ENCODE data around the gene SLAMF8.
A peak's percentile ranks its signal among the peaks of the same experiment; 100 is the strongest.

Gene SLAMF8

DNA sequence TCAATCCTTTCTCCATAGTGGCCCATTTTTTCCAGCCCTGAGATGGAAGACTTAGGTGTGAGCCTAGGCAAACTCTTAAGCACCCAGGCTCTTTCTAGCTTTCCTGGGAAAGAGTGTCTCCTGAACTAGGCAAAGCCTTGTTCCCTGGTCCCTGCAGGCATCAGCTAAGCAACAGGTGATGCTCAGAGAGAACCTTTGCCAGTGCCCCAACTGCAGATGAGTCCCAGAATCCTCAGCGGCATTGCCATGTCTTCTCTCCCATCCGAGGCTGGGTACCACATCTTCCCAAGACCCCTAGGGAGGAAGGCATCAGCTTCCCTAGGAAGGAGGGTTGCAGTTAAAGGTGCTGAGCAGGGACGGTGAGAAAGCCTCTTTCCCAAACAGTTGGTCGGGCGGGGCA lies 44.0 kb downstream of the SLAMF8 start:
- no peak for DNase-seq (ENCODE audit: low spot score)

DNA sequence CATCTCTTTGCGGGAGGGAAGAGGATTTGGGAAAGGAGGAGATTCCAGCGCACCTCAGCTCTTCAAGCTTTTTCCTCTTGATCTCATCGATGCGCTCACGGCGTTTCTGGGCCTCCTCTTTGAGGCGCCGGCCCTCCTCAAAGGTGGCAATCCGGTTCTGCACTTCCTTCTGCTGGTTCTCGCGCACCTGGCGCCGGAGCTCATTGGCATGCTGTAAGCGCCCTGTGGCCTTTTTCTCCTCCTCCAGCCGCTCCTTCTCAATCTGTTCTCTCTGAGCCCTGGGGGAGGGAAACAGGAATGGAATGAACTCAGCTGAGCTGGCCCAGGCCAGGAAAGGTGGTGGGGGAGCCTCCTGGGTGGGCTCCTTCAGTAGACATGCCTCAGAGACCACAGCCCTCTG lies 46.2 kb downstream of the SLAMF8 start:
- DNase-seq (ENCODE audit: low spot score): no peak

DNA sequence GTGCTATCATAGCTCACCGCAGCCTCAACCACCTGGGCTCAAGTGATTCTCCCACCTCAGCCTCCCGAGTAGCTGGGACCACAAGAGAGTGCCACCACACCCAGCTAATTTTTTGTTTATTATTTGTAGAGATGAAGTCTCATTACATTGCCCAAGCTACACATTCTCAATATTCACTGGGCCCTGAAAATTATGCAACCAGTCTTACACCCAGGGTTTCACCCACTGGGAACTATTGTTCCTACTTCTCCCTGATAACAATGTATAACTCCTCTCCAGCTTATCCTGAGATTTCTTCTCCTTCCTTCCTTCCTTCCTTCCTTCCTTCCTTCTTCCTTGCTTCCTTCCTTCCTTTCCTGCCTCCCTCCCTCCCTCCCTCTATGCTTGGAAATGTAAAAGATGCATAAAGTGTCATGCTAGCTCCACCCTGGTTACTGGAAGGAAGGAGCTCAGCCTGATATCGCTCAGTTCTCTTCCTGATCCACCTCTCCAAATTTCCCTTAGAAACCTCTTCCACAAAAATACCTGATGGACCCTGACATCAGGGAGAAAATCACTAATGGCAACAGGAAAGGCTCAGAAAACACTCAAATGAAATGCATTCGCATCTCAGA lies 47.0 kb downstream of the SLAMF8 start:
- no peak for DNase-seq (ENCODE audit: low spot score)

DNA sequence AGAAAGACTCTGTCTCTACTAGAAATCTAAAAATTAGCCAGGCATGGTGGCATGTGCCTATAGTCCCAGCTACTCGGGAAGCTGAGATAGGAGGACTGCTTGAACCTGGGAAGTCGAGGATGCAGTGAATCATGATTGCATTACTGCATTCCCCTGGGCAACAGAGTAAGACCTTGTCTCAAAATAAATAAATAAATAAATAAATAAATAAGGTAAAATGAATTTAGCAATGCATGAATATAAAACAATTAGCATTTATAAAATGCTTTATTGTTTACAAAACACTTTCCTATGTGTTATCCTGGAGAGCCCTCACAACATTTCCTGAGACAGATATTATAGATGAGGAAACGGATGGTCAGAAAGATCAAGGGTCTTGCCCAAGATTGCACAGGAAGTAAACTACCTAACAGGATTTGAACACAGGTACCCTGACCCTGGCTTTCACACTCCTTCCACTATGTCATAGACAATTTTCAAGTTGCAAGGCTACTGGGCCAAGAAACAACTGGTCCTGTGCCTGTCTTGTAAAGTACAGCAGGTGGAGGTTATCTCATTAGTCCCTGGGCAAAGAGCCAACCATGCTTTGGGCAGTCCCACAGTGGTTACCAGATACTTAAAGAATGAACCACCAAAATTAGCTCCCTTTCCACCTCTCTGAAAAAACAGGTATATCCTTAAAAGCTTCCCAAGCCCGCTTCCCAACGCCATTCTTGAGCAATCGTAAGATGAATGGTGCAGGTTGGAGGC lies 51.2 kb downstream of the SLAMF8 start:
- DNase-seq (ENCODE audit: low spot score): no peak

DNA sequence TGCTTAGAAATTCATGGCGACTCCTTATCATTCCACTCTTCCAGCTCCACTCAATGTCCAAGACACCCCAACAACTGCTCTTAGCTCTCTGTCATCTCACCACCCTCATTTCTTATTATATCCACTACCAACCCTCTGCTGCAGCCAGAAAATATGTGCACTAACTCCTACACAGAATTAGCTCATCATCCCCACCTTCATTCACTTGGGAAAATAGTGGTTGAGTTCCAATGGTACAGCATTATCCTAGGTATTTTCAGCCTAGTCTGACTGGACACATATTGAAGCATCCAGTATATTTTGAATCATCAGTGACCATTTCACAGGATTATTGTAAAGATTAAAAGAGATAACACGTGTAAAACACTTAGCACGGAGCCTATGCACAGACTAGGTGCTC lies 52.5 kb downstream of the SLAMF8 start:
- DNase-seq (ENCODE audit: low spot score): no peak

DNA sequence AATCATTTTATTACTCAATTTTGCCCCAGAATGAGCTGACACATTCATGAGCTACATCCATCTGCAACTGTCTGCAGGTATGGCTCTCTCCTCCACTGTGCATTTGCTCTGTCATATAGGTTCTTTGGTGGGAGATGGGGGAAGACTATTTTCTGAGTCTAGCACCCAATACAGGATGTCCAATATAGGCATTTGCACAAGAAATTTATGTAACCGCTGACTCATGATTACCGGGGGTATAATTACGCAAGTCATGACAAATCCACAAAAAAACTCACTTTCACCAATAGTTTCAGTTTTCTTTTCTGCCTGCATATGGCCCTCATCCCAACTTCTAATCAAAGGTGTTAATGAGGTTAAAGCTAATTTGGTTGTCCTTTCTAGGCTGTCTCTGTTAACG lies 53.3 kb downstream of the SLAMF8 start:
- no peak for DNase-seq (ENCODE audit: low spot score)

DNA sequence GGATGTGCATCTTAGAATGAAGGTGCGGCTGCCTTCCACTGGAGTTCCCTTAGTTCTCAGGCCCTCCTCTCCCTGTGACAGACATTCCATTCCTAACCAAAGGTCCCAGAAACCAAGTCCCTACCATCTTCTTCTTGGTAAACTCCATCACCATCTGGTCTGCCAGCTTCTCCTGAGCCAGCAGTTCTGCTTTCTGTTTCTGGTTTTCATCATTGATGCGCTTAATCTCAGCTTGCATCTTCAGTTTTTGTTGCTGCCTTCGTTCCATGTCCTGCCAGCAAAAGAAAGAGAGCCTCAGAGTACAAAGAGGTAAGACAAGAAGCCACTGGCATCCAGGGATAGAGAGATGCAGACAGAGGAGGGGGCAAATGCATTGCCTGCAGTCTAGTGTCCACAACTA lies 53.8 kb downstream of the SLAMF8 start:
- DNase-seq (ENCODE audit: low spot score): no peak

DNA sequence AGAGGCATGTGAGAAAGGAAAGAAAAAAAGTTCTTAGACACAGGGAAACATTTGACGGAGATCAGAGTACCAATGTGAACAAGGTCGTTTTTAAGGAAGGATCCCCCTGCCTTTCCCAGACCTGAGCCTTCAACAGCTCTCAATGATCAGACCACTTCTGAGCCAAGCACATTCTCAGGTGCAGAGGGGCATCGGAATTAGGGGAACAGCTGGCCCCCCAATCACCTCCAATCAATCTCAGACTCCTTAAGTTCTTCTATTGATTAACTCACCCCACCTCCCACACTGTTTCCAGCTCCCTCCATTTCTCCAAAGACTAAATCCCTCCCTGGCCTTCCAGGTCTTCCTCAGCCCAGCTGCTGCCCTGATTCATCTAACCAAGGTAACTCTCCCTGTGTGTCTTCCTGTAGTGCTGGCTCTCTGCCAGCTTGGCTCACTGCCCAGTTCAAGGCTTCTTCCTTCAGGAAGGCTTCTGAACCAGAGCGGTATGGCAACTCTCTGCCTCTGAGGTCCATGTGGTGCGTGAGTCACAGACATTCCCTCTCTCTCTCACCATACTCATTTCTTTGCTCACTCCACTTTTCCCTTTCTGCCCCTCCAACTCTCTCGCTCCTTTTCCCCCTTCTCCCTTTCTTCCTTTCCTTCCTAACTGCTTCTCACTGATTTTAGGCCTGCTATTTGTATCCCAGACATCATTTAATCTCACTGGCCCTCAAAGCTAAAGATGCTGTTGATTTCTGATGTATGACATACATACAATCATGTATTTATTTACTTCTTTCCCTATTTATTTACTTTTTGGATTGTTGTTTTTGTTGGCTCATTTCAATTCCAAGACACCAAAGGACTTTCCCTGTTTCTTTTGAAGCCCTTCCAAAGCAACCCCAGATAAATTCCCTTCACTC lies 55.2 kb downstream of the SLAMF8 start:
- peak; percentile 59 for DNase-seq (ENCODE audit: low spot score)

DNA sequence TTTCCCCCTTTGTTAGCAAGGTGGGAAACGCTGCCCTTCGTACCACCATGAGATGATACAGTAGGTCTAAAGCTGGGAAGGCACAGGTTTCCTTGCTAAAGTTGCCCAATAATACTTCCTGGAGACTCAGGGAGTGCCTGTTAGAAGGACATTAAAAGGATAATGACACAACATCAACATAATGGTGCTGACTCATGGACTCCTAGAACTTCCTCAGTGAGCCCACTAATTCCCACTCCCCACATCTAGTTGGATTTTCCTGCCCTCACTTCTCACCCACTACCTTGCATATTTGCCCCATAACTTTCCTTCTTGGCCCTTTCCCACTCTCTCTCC lies 55.8 kb downstream of the SLAMF8 start:
- DNase-seq (ENCODE audit: low spot score): no peak

DNA sequence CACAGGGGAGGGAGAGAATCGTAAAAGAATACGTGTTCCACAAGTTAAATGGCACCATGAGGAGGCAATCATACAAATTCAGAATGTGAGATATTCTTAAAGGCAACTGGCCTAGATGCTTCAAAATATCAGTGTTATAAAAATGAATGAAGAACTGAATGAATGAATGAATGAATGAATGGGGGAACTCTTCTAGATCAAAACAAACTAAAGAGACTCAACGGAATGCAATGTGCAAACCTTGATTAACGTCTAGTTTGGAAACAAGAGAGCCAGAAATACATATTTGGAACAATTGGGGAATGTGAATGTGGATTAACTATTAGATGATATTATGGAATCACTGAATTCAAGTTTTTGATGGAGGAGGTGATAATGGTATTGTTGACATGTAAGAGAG lies 56.5 kb downstream of the SLAMF8 start:
- DNase-seq (ENCODE audit: low spot score): no peak

DNA sequence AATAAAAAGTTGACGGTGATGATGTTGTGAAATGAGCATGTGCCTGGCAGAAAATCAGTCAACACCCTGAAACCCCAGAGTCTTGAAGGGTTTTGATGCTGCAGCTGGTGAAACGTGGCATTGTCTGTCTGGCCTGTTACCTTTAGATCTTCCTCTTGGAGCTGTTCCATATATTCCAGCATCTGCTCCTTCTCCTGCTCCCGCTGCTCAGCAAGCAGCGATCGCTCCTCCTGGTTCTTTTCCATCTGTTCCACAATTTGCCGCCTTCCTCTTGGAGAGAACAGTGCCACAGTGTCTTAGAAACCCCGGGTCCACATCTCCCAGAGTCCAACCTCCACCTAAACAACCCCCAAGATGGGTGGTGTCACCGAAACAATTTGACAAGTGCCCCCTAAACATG lies 57.6 kb downstream of the SLAMF8 start:
- DNase-seq (ENCODE audit: low spot score): no peak

All from CD4-positive, alpha-beta T cell treated with Interleukin-6 at 100 ng/mL for 8 hours (primary cell).